ENCODE measurements around the gene DCTN4. TPM values are rescaled to one million over a fixed set of nuclear protein-coding genes. Genes with fewer than 3 reads are reported as not detected.

DCTN4 gene
- total RNA-seq, 1 experiment from 2014 or later: 43.9 TPM

DNA sequence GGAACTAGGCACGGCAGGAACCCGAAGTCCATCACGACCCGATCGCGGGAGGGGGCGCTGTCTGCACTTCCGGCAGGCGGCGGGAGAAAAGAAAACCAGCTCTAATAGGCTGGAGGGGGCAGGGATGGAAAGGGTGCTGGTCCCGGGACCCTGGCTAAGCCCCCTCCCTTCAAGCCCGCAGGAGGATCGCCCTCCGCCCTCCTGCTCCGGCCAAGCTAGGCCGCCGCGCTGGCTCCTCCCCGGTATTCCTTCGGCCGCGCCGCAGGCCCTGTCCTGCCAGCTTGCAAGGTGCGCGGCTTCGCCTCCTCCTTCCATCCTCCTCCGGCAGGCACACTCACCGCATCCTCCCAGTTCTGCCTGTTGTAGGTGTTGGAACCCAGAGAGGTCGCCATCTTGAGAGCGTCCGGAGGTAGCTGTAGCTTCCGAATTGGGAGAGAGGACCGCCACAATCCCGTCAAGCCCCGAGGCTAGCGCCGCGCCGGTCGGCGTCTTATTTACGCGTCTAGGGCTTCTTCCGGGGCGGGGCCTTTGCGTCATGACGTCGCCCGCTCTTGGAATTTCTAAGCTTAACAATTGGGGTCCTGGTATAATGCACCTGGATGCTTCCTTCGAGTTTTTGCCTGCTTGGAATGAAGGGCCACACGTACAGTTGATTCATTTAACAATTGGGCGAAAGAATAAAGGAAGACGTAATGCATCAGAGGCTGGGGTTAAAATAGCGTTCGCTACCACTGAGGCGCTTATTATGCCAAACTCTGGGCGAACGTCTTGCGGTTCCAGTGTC is 58.0 kb downstream of the DCTN4 start, which contains the start of gene RBM22 (continued):
- TF ChIP-seq, protein P1, sequence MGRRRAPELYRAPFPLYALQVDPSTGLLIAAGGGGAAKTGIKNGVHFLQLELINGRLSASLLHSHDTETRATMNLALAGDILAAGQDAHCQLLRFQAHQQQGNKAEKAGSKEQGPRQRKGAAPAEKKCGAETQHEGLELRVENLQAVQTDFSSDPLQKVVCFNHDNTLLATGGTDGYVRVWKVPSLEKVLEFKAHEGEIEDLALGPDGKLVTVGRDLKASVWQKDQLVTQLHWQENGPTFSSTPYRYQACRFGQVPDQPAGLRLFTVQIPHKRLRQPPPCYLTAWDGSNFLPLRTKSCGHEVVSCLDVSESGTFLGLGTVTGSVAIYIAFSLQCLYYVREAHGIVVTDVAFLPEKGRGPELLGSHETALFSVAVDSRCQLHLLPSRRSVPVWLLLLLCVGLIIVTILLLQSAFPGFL (CRISPR knock-in tag; IDR thresholded peaks at IDR 0.05; ENCODE audit: borderline replicate concordance): no peak
- TF ChIP-seq, protein P2, sequence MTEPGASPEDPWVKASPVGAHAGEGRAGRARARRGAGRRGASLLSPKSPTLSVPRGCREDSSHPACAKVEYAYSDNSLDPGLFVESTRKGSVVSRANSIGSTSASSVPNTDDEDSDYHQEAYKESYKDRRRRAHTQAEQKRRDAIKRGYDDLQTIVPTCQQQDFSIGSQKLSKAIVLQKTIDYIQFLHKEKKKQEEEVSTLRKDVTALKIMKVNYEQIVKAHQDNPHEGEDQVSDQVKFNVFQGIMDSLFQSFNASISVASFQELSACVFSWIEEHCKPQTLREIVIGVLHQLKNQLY (CRISPR knock-in tag; IDR thresholded peaks at IDR 0.05): no peak
- TF ChIP-seq, protein P3, sequence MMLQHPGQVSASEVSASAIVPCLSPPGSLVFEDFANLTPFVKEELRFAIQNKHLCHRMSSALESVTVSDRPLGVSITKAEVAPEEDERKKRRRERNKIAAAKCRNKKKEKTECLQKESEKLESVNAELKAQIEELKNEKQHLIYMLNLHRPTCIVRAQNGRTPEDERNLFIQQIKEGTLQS (CRISPR knock-in tag; conservative IDR thresholded peaks at IDR 0.05): no peak
- TF ChIP-seq KAT7 (CRISPR knock-in tag; IDR thresholded peaks at IDR 0.05; ENCODE audit: borderline replicate concordance): no peak
- TF ChIP-seq HMGA2 (CRISPR knock-in tag; IDR thresholded peaks at IDR 0.05): no peak
- no peak for TF ChIP-seq ZNF219 (CRISPR knock-in tag; IDR thresholded peaks at IDR 0.05; ENCODE audit: borderline replicate concordance)
- TF ChIP-seq NFE2L1 (CRISPR knock-in tag; IDR thresholded peaks at IDR 0.05): no peak
- TF ChIP-seq, protein P4, sequence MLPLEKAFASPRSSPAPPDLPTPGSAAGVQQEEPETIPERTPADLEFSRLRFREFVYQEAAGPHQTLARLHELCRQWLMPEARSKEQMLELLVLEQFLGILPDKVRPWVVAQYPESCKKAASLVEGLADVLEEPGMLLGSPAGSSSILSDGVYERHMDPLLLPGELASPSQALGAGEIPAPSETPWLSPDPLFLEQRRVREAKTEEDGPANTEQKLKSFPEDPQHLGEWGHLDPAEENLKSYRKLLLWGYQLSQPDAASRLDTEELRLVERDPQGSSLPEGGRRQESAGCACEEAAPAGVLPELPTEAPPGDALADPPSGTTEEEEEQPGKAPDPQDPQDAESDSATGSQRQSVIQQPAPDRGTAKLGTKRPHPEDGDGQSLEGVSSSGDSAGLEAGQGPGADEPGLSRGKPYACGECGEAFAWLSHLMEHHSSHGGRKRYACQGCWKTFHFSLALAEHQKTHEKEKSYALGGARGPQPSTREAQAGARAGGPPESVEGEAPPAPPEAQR (CRISPR knock-in tag; IDR thresholded peaks at IDR 0.05): no peak
- no peak for TF ChIP-seq ZNF317 (CRISPR knock-in tag; IDR thresholded peaks at IDR 0.05; ENCODE audit: borderline replicate concordance, low read depth)
- 0 out of 2 replicates have a peak, but pooled peaks have one; percentile 16 for TF ChIP-seq ZBTB21 (CRISPR knock-in tag; IDR thresholded peaks at IDR 0.05; ENCODE audit: borderline replicate concordance)
- TF ChIP-seq NFYB (CRISPR knock-in tag; conservative IDR thresholded peaks at IDR 0.05; ENCODE audit: low read depth): no peak
- TF ChIP-seq, protein P5, sequence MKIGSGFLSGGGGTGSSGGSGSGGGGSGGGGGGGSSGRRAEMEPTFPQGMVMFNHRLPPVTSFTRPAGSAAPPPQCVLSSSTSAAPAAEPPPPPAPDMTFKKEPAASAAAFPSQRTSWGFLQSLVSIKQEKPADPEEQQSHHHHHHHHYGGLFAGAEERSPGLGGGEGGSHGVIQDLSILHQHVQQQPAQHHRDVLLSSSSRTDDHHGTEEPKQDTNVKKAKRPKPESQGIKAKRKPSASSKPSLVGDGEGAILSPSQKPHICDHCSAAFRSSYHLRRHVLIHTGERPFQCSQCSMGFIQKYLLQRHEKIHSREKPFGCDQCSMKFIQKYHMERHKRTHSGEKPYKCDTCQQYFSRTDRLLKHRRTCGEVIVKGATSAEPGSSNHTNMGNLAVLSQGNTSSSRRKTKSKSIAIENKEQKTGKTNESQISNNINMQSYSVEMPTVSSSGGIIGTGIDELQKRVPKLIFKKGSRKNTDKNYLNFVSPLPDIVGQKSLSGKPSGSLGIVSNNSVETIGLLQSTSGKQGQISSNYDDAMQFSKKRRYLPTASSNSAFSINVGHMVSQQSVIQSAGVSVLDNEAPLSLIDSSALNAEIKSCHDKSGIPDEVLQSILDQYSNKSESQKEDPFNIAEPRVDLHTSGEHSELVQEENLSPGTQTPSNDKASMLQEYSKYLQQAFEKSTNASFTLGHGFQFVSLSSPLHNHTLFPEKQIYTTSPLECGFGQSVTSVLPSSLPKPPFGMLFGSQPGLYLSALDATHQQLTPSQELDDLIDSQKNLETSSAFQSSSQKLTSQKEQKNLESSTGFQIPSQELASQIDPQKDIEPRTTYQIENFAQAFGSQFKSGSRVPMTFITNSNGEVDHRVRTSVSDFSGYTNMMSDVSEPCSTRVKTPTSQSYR (CRISPR knock-in tag; IDR thresholded peaks at IDR 0.05): 0 out of 2 replicates have a peak, but pooled peaks have one; percentile 60
- TF ChIP-seq ZNF138 (CRISPR knock-in tag; conservative IDR thresholded peaks at IDR 0.05): no peak
- TF ChIP-seq NFATC4 (CRISPR knock-in tag; IDR thresholded peaks at IDR 0.05): no peak
- no peak for TF ChIP-seq RORB (CRISPR knock-in tag; IDR thresholded peaks at IDR 0.05)
- TF ChIP-seq, protein P6, sequence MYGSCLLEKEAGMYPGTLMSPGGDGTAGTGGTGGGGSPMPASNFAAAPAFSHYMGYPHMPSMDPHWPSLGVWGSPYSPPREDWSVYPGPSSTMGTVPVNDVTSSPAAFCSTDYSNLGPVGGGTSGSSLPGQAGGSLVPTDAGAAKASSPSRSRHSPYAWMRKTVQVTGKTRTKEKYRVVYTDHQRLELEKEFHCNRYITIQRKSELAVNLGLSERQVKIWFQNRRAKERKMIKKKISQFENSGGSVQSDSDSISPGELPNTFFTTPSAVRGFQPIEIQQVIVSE (CRISPR knock-in tag; IDR thresholded peaks at IDR 0.05; ENCODE audit: borderline replicate concordance): no peak
- TF ChIP-seq MXD4 (CRISPR knock-in tag; IDR thresholded peaks at IDR 0.05; ENCODE audit: borderline replicate concordance): no peak
- TF ChIP-seq, protein P7, sequence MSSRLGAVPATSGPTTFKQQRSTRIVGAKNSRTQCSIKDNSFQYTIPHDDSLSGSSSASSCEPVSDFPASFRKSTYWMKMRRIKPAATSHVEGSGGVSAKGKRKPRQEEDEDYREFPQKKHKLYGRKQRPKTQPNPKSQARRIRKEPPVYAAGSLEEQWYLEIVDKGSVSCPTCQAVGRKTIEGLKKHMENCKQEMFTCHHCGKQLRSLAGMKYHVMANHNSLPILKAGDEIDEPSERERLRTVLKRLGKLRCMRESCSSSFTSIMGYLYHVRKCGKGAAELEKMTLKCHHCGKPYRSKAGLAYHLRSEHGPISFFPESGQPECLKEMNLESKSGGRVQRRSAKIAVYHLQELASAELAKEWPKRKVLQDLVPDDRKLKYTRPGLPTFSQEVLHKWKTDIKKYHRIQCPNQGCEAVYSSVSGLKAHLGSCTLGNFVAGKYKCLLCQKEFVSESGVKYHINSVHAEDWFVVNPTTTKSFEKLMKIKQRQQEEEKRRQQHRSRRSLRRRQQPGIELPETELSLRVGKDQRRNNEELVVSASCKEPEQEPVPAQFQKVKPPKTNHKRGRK (CRISPR knock-in tag; IDR thresholded peaks at IDR 0.05; ENCODE audit: borderline replicate concordance): no peak
- peak; percentile 57; the same call in 1 of the 2 replicates for TF ChIP-seq FOXP1 (CRISPR knock-in tag; IDR thresholded peaks at IDR 0.05; ENCODE audit: borderline replicate concordance)
- TF ChIP-seq, protein P8, sequence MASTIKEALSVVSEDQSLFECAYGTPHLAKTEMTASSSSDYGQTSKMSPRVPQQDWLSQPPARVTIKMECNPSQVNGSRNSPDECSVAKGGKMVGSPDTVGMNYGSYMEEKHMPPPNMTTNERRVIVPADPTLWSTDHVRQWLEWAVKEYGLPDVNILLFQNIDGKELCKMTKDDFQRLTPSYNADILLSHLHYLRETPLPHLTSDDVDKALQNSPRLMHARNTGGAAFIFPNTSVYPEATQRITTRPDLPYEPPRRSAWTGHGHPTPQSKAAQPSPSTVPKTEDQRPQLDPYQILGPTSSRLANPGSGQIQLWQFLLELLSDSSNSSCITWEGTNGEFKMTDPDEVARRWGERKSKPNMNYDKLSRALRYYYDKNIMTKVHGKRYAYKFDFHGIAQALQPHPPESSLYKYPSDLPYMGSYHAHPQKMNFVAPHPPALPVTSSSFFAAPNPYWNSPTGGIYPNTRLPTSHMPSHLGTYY (CRISPR knock-in tag; IDR thresholded peaks at IDR 0.05): no peak
- TF ChIP-seq TEAD1 (CRISPR knock-in tag; IDR thresholded peaks at IDR 0.05): no peak
- no peak for TF ChIP-seq ZNF416 (CRISPR knock-in tag; IDR thresholded peaks at IDR 0.05)
- TF ChIP-seq FOXK1 (CRISPR knock-in tag; IDR thresholded peaks at IDR 0.05): peak; percentile 96
- 0 out of 2 replicates have a peak, but pooled peaks have one; percentile 72 for TF ChIP-seq CREB1 (CRISPR knock-in tag; IDR thresholded peaks at IDR 0.05)
- TF ChIP-seq, protein P9, sequence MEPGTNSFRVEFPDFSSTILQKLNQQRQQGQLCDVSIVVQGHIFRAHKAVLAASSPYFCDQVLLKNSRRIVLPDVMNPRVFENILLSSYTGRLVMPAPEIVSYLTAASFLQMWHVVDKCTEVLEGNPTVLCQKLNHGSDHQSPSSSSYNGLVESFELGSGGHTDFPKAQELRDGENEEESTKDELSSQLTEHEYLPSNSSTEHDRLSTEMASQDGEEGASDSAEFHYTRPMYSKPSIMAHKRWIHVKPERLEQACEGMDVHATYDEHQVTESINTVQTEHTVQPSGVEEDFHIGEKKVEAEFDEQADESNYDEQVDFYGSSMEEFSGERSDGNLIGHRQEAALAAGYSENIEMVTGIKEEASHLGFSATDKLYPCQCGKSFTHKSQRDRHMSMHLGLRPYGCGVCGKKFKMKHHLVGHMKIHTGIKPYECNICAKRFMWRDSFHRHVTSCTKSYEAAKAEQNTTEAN (CRISPR knock-in tag; IDR thresholded peaks at IDR 0.05): no peak
- no peak for TF ChIP-seq GRHL2 (CRISPR knock-in tag; IDR thresholded peaks at IDR 0.05; ENCODE audit: insufficient replicate concordance, severe bottlenecking)
- no peak for TF ChIP-seq JUN (CRISPR knock-in tag; IDR thresholded peaks at IDR 0.05)

Measured in WTC11 (cell line).